Middle frontal gyrus (tissue), 1 donor: ENCODE results near the gene RTL10.
"Not testable (repeated sequence)": the region's sequence is repeated elsewhere in the genome, so short reads cannot be mapped to it uniquely, and the experiment has no call there.

Source experiments
- DNase-seq: peaks from one replicate; pipeline ENCODE4 v3.0.0-alpha.2; 2015; ENCODE audit warnings: low spot score; ENCODE audit errors: extremely low spot score

The RTL10 gene

DNA sequence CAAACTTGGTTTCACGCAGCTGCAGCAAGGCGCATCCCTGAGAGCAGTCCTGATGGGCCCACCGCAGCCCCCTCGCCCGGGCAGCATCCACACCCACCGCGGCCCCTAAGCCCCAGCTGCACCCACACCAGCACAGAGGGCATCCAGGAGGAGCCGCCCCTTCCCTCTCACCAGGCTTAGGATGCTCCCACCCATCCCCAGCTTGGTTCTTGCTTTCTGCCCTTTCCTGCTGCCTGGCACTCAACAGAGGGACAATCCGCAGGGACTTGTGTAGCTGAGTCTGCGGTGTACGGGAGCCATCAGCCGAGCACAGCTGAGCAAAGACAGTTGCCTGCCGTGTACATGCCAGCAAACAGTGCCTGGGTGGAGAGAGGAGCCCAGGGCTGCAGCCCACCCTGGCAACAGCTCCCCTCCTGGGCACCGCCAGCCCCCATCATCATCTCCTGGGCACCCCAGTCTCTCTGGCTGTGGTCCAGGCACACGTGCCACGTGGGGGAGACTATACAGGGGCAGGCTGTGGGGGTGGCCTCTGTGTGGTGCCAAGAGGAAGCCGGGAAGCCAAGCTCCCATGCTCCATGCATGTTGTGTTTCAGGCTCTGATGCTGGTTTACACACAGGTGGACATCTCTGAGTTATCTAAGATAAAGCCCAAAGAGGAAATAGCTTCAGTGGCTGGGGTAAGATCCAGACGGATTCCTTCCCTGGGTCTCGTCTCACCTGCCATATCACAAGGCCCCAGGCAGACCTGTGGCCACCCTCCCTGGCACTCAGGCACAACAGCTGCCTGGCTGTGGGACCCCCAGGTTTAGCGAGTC is 36.0 kb upstream of the RTL10 start:
- no peak for DNase-seq

DNA sequence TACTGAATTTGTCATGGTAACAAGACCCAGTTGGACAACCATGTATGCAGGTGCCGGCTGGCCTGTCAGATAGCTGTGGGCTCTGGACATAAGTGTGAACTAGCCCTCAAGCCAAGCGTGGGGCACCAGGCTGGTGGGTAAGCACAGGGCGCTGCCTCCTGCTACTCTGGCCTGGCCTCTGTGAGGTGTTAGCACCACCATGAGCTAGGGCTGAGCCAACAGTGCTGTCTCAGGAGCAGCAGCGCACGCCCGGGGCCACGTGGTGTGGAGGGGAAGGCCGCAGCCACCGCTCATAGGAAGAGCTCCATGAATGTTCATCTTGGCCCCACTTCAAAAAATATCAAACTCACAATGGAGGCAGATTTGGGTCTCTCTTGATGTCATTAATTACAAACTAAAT is 35.3 kb upstream of the RTL10 start:
- DNase-seq, result no peak

DNA sequence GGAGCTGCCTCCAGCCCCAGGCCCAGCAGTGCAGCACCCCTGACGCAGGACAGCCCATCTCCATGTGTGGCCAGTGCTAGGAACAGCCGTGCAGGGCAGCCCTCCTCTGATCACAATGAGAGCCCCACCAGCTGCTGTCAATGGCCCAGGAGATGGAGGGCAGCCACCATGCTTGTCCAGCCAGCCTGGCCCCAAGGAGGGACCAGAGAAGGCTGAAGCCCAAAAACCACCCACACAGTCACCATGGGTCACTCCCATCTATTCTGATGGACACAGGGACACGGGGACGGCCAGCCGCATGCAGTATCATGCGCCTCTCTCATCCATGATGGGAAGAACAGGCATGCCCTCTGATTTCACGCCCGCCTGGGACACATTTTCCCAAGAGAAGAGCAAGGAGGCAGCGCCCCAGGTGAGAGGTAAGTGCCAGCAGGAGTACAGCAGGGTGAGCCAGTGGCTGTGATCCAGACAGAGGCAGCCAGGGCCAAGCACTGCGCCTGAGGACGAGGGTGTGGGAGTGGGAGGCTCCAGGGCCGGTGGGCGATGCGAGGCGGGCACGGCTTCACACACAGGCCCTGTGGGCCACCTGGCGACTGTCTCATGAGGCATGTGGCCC is 33.6 kb upstream of the RTL10 start:
- DNase-seq, result no peak

DNA sequence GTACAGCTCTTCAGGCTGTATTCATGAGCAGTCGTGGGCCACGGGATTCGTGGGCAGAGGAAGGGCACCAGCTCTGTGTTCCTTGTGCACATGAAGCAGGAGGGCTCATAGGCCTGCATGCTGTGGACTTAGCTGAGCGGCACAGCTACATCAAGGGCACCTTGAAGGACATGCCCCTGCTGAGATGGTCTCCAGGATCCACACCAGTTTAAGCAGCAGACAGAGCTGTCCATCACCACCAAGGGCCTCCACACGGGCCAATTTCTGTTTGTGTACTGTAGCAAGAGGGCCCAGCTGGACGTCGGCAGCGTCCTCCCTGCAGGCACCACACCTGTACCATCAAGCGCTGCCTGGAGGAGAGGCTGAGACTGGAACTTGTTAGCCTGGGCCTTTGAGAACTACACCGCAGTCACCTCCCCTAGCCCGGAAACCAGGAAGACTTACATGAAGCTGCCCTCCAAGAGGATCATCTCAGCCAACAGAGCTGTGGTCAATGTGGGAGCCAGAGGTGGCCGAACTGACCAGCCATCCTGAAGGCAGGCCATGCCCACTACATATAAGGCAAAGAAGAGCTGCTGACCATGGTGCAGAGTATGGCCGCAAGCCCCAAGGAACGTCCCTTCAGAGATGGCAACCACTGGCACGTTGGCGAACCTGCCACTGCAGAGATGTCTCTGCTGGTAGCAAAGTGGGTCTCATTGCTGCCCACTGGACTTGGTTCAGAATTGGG is 32.7 kb upstream of the RTL10 start:
- DNase-seq, result no peak

DNA sequence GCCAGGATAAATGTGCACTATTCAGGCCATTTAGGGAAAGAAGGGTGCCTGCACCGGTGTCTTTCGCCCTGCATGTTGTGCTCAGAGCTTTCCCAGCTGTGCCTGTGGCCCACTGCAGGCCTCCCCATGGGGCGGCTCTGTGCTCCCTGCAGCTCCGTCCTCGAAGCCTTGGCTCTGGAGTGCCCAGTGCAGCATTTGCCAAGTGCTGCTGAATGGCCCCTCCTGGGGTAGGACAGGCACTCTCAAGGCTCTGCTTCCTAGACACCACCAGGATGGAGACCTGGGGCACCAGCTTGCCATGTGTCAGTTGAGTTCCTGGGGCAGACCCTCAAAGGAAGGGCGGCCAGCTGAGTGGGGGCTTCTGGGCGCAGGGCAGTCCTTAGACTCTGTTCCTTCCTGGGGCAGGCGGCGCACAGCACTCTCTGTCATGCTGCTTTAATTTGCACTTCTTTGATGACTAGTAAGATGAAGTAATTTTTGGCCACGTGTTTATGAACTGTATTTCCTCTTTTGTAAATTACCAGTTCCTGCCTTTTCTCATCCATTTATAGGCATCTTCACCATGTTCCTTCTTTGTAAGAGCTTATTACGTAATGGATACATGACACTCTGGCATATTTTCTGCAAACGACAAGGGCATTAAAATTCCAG is 32.1 kb upstream of the RTL10 start:
- no peak for DNase-seq

DNA sequence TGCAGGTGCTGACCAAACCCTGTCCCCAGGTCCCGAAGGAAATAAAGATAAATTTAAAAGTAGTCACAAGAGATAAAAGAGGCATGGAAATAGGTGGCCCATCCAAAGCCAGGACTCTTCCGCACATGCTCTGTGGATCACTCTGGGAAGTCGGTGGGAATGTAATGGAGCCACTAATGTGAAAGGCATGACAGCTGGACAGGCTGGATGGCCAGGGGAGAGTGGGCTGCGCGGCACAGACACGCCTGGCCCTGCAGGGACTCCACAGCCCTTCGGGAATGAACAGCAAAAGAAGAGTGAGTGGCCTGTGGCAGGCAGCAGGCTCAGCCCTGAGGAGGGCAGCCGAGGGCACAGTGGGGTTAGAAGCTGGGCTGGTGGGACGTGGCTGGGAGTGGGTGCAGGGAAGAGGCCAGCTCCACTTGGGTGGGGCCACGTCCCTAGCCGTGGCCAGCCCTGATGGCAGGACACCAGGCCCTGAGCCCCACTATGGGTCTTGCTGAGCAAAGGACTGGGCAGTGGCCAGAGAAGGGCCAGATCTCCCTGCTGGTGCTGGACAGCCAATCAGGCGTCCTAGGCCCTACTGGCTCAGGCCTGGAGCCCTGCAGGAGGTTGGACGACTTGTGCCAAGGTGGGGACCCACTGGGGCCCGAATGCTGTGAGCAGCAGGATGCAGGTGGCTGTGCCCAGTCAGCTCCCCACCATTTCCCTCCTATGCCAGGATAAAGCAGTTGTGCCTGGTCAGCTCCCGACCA is 31.3 kb upstream of the RTL10 start:
- no peak for DNase-seq

DNA sequence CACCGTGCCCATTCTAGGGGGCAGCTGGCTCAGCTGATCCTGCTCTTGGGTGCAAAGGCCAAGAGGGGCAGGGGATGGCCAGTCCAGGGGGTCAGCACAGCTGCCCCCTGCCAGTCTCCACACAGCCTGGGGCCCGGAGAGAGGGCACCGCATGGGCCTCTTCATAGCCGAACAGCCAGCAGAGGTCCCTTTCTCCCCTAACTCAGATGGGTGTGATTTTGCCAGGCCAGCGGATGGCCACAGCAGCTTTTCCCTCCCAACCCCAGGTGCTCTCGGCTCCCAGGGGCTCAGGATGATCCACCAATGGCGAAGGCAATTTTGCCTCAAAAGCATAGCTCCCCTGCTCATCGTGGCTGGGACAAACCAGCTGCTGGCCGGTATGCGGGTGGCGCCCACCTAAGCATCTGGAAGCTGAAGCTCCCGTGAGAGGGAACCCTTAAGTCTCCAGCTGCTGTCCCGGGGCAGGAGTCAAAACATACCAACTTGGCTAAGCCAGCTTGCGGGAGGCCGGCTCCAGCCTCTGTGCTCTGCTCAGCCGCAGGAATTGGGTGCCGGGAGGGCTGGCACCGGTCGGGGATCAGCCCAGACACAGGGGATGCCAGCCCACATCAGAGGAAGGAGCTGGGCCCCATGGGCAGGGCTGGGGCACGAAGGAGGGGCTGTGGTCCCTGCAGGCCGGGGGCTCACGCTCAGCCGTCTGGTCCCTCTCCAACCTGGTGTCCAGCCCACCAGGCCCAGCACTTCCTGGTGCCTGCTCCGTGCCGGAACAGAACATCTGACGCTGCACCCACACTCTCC is 30.5 kb upstream of the RTL10 start:
- DNase-seq, result no peak

DNA sequence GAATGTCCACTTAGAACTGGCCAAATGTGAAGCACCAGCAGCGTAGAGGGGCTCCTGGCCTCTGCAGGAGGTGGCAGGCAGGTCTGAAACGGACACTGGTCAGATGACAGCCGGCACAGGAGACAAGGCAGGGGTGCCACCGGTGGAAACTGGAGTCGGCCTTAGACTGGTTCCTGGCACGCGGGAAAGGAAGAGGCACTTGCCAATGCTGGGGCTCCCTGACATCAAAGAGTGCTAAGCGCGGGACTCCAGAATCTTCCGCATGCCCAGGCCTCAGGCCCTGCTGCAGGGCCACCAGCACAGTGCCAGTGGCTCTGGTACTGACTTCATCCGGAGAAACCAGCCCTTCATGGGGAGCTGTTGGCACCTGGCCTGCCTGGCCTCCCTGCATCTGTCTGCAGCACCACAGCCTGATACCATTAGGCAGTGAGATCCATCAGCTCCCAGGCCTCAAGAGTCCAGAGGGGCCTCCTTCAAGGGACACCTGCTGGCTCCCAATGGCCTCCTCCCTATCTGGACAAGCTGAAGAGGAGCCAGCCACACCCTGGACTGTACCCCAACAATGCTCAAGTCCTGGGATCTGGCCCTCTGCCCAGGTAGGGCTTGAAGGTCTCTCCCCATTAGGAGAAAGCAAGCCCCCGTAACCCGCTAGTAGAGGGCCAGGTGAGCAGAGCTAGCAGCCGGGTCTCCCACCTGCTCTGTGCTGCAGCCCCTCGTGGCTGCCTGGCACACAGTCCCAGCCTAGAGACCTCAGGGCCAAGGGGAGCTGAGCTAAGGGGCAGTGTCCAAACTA is 29.7 kb upstream of the RTL10 start:
- no peak for DNase-seq

DNA sequence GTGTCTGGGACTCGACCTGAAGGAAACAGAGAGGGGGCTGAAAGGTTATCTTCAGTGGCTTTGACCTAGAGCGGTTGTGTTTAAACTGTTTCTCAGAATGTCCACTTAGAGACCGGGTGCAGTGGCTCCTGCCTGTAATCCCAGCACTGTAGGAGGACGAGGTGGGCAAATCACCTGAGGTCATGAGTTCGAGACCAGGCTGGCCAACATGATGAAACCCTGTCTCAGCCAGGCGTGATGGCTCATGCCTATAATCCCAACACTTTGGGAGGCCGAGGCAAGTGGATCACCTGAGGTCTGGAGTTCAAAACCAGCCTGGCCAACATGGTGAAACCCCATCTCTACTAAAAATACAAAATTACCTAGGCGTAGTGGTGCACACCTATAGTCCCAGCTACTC is 28.8 kb upstream of the RTL10 start:
- DNase-seq, result not testable (repeated sequence)

DNA sequence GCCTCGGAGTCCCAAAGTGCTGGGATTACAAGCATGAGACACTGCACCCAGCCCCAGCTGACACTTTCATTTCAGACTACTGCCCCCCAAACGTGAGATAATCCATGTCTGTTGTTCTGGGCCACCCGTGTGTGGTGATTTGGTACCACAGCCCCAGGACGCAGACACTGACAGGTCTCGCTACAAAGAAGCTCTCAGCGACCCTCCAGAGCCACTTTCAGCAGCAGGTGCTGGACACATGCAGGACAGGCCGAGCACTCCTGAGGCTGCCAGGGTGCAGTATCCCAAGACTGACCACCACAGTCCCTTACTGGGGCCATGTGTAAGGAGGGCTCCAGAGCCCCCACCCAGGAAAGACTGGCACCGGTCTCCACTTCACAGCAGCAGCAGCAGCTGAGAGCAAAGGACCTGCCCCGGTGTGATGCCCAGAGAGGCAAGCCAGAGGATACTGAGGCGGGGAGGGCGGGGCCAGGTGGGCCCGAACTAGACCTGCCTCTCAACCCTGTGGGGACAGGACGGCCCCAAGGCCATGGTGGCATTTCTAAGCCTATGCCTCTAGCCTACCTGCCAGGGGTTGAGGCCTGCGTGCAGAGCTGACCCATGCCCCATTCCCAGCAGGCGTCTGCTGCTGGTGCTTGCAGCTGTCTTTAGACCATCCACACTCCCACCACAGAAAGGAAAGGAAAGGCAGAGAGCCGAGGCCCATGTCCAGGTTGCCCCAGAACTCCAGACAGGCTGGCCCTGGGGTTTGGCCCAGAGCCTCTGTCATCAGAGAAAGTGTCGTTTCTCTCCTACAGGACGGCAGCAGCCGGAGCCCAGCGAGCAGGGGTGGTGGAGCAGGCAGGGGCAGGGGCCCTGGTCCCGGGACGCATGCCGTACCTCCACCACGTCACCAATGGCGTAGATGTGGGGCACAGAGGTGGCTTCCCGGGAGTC is 28.0 kb upstream of the RTL10 start:
- DNase-seq, result no peak

DNA sequence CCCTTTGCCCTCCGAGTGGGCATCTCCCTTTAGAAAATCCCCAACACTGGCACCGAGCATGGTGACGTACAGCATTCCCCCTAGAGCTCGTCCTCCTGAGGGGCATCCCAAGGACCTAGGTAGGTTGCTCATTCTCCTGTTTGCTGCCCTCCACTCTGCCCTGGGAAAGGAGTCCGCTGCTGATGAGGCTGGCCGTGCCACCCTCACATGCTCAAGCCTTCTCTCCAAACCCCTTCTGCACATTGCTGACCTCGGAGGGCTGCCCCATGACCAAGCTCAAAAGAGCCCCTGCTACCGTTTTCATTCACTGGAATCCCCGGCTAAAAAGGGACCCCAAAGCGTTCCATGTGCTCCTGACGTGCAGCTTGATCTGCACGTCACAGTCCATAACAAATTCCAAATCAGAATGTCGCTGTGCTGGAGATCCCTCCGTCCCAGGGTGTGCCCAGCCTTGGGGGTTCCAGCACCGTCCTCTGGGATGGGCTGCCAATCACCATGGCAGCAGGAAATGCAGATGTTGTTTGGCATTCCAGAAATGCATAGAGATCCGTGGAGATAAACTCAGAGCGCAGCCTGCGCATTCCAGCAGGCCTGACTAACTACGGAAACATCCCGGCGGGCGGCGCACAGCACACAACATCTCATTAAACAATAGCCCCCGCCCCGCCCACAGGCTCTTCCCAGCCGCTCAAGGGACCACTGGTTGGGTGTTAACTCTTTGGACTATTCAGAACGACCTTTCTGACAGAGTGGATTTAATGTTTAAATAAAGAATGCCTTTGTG is 26.3 kb upstream of the RTL10 start:
- DNase-seq, result no peak

DNA sequence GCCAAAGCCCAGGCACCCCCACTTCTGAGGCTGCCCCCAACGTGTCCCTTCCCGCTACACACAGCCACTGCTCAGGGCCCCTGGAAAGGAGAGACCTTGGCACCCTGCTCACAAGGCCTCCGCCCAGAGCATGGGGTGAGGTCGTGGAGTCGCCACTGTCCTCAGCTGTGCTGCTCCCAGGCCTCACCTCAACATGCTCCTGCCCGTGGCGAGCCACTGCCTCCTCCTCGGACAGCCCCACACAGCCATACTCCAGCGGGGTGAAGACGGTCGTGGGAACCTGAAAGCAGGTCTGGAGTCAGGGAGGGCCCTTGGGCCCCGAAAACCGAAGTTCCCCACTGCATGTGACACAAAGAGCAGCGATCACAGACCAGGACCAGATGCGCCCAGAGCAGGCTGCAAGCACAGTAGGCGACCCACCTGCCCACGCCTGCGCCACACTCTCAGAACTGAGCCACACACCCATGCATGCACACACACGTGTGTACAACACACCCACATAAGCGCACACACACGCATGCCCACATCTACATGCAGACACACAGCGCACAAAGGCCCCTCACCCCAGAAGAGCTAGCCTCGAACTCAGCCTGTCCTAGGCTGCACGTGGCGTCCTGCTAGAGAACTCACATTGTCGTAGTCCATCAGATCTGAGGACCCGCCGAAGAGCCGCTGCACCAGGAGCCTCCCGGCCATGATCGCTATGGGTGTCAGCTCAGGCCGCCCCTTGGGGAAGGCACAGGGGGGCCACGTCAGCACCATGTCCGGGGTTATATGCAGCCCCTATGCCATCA is 25.5 kb upstream of the RTL10 start:
- no peak for DNase-seq

DNA sequence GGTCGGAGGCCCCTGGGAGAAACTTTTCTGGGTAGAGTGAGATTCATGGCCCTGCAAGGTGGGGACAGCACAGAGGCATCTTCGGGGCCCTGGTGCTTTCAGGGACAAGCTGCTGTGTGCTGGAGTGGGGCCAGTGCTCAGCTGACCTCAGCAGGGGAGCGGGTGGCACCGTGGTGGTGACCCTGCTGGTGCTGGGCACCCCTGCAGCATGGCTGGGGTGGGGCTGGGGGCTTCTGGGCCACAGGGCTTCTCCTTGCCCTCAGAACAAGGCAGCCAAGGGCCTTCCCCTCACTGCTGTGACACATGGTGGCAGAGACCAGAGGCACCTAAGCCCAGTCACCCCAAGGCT is 24.9 kb upstream of the RTL10 start:
- no peak for DNase-seq

DNA sequence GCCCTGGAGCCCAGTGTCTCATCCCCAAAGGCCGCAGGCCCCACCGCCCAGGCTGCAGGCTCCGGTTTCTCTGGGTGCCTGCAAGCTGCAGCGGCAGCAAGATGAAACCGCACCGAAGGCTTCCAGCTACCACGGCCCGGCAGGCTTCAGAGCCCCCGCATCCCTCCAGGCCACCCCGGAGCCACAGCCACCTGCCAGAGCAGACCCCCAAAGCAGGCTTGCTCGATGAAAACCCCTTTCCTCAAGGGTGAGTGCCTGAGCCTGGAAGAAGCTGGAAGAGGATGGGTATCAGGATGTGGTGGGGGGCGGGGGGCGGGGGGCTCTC is 24.5 kb upstream of the RTL10 start:
- DNase-seq, result no peak

DNA sequence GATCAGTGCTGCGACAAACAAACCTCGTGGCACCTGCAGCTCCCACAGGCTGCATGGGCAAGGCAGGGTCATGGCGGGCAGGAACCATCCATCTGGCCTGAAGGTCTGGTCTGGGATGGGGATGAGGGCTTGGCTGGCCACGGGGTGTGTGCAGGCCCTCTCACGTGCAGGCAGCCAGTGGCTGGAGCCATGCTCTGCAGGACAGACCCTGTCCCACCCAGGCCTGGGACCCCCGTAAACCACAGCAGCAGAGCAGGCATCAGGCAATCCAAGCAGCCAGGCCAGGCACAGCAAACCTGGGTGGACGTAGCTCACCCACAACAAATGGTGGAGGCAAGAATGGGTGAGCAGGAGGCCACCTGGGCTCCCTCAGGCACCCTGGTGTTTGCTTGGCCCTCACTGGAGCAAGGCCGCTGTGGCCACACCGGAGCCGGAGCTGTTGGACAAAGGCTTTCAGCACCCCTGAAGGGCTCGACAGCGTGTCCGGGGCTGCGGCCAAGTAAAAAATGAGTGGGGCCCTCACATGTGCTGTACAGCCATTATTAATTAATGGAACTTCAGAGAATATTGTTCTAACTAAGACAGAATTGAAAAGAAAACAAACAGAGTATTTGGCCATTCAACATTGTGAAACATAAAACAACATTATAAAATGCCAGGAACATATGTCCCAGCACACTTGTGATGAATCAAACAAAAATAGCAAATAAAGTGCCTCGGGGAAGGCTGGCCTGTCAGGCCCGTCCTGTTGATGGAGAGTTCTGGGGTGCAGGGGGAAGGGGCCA is 24.0 kb upstream of the RTL10 start:
- no peak for DNase-seq

DNA sequence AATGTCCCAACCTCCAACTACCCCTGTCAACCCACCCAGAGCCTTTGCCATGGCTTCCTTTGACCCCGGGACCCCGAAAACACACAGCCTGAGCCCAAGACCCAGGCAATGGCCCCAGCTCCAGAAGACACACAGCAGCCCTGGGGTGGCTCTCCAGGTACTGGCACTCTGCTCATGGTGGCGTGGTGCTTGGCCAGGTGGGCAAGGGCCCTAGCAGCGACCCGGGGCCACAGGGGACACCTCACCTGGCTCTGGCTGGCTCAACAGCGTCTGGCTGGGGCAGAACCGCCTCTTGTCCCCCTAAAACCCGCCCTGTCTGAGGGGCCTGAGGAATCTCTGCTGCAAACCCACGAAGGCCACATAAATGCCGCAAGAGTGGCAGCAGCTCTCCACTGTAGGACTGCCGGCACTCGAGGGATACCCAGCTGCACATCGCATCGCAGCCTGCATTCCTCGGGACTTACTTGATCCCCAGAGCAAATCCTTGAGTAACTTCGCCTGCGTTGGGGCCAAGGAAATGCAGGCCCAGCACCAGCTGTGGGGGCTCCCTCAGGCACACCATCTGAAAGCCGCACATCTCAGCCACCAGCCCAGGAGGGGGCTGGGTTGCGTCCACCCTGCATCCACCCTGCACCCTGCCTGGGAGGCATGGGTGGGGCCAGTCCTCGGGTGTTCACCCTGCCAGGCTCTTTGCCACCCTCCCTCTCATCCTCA is 23.1 kb upstream of the RTL10 start:
- DNase-seq, result no peak
